HS-27A (cell line): ENCODE measurements around the gene CDNF.

Experiments used
- DNase-seq: peaks from one replicate; pipeline ENCODE4 v3.0.0-alpha.2; 2012; ENCODE audit warnings: low read depth, missing footprints

Gene CDNF

GRCh38 chr10:14787938-14788337 lies 49.9 kb downstream of the CDNF start:
- DNase-seq = no peak

DNA sequence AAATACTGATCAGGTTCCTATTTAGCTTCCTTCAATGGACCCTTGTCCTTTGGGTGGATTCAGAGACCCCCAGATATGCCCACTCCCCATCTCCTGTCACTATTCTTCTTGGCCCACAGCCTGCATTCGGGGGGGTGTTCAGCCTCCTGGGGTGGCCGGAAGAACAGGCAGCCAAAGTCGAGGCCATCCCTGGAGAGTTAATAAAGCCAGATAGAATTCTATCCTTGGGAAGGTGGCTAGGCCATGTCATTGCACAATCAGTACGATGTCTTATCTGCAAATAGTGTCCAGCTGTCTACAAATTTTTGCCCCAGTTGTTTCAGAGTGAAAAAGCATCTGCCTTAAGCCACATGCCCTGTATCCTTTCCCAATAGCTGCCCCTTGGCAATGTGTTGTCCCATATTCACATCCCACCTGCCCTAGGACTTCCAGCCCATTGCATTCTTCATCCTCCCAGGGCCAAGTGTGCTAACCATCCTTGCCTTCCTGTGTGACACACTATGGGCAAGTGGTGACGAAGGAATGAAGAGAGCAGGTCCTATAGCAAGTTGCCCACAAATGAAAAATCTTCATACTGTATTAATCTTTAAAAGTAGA lies 53.3 kb downstream of the CDNF start:
- DNase-seq = no peak

DNA sequence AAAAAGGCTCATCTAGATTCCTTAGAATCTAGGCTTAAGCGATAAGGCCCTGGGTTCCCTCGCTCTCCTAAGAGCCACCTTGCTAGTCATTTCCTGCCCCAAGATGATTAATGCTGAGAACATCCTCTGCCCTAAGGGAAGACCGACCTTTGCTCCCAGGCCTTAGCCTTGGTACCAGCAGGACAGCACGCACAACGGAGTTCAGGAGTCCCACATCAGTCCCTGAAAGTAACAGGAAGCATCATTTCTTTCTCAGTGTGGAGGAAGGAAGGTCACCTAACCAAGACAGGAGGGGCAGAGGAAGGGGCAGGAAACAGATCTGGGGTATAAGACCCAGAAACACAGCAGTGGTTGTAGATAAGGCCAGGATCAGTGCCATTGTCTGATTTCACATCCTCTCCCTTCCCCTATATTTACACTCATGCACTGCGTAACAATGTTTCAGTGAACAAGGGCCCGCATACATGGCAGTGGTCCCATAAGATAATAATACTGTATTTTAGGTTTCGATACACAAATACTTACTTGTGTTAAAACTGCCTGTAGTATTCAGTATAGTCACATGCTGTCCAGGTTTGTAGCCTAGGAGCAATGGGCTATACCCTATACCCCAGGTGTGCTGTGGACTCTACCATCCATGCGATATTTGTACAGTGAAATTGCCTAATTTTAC lies 55.0 kb downstream of the CDNF start:
- peak; percentile 38 for DNase-seq

- DNase-seq = no peak
These were observed 56.1 kb downstream of the CDNF start for GRCh38 chr10:14781763-14782162.

DNA sequence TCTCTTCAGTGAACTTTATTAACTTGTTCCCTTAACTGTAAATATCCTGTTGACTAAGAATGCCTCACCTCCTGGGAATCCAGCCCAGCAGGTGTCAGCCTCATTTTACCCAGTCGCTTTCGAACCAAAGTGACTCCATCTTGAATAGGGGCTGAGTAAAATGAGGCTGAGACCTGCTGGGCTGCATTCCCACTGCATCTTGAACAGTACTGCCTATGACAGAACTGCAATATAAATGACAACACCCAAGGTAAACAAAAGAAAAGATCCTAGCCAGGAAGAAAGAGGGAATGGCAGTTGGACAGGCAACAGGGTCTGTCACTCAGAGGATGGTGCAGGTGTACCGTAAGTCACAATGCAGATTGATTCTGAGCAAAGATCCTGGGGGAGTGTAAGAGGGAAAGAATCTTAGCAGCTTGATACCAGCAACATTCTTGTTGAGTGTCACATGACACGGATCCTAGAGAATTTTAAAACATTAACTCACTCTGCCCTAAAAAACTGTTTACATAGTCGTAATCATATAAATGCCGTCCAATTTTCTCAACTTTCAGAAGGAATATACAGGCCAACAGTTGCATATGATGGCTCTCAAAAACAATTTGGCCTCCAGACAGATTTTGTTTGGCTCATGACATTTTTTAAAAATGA lies 58.7 kb downstream of the CDNF start:
- no peak for DNase-seq

DNA sequence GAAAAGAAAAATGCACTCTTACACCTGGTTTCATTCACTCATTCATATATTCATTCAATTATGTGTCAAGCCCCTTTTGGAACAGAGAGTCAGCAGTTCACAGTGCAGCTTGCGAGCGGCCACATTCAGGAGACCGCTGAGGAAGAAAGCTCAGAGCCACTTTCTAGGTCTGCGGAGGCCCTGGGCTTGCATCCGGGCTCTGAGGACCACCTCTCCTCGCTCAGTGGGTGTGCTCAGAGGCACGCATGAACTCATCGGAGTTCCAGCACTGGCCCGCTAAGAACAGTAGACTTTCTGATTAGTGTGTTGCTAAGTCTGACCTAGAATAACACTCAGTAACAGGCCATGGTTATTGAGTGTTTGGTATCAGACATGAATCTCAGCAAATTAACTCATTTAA lies 61.3 kb downstream of the CDNF start:
- no peak for DNase-seq

GRCh38 chr10:14775656-14776055 lies 62.2 kb downstream of the CDNF start:
- no peak for DNase-seq

DNA sequence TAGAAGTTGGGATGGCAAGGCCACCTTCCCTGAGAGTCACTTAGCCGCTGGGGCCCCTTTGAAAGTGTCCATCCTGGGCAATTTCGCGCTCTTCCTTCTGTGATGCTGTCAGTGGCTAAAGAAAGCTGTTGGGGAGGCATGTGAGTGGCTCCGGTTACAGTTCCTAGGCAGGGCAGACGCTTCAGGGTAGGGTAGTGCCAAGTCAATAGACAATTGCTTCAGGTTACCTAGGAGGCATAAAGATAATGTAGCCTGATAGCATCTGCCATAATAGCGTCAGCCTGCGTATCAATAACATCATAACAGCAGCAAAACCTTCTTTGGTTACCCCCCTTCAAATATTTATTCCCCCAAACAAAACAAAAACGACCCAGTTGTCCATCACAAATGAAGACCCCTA lies 63.0 kb downstream of the CDNF start, which contains the start of gene FAM107B:
FAM107B (minus strand) TSS at position 101 of the 400 bp plus-strand sequence. CDS start 234 bp downstream, outside the sequence.
- DNase-seq = no peak

GRCh38 chr10:14774214-14774580 lies 63.6 kb downstream of the CDNF start:
- DNase-seq = no peak

GRCh38 chr10:14773551-14774213 lies 64.2 kb downstream of the CDNF start:
- no peak for DNase-seq

GRCh38 chr10:14772399-14772798 lies 65.4 kb downstream of the CDNF start:
- no peak for DNase-seq

DNA sequence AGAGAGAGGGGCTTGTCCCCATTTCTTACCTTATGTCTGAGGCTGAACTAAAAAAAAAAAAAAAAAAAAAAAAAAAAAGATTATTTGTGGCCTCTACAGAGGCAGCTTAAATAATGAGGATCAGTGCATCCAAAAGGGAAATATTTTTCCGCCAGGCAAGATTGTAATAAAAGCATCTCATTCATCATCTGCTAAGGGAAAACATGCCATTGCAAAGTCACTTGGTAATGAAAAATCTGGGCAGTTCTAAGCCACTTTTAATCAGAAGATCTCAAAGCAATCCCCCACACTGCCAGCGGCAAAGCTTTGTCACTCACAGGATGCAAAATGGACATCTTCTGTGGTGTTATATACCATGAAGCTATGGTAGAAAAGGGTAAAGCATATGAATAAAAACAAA lies 66.9 kb downstream of the CDNF start:
- no peak for DNase-seq
